Measurements from ENCODE around the gene AGAP1.
A peak's percentile ranks its signal among the peaks of the same experiment; 100 is the strongest.
"Not testable (repeated sequence)": the region's sequence is repeated elsewhere in the genome, so short reads cannot be mapped to it uniquely, and the experiment has no call there.

AGAP1 gene

DNA sequence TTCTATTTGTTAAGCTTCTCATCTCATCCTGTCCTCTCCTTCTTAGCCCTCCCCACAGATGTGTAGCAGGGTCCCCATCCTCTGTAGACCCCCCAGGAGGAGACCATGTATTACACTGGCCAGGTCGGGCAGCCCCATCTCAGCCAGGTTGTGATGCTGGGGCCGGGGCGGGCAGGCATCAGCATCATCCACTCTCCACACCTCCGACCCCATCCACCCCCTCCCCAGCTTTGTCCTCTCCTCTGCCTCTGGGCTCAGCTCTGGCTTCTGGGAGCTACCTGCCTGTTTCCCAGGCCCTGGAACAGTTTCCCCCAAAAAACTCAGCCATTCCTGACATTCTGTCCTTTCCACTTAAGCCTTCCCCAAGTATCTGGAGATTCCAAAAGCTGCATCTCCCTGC is 625.2 kb downstream of the AGAP1 start:
- no peak for DNase-seq

DNA sequence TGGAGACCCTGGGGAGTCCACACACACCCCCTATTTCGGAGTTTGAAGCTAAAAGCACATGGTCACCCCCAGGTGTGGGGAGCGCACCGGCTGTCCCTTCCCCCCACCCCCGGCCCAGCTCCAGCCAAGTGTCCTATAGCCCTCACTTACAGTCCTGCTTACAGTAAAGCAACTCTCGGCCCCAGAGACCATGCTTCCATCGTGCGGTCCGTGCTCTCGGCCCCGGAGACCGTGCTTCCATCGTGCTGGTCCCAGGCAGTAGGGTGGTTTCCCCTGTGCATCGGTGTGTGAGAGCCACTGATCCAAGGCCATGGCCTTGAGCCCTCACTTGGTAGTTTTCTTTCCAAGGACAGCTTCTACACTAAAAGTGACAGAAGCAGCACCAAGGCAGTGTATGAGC is 625.6 kb downstream of the AGAP1 start:
- DNase-seq, result no peak

DNA sequence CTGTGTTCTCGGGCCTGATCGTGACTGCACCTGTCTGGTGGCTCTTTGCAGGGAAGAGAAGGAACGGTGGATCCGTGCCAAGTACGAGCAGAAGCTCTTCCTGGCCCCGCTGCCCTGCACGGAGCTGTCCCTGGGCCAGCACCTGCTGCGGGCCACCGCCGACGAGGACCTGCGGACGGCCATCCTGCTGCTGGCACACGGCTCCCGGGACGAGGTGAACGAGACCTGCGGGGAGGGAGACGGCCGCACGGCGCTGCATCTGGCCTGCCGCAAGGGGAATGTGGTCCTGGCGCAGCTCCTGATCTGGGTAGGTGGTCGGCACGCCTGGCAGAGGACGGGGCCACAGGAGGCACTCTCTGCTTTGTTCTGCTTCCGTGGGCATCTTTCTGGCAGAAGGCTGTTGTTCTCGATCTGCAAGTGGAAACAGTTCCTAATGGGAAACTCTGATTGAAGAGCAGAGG is 626.3 kb downstream of the AGAP1 start:
- DNase-seq, result no peak

DNA sequence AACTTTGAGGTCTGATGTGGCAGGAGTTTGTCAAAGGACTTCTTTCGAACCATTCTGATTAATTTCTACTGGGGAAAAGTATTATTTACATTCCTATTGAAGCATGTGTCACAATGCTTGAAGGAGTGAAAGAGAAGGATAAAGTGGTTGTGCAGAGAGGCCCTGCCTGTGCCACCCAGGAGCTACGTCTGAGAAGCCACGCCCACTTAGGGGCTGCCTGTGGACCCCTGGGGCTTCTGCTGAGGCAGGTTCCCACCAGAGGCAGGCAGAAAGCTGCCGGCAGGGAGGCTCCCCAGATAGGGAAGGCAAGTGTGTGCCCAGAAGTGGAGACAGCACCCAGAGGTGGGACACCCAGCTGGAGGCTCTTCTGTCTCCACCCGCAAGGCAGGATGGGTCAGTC is 627.0 kb downstream of the AGAP1 start:
- no peak for DNase-seq

DNA sequence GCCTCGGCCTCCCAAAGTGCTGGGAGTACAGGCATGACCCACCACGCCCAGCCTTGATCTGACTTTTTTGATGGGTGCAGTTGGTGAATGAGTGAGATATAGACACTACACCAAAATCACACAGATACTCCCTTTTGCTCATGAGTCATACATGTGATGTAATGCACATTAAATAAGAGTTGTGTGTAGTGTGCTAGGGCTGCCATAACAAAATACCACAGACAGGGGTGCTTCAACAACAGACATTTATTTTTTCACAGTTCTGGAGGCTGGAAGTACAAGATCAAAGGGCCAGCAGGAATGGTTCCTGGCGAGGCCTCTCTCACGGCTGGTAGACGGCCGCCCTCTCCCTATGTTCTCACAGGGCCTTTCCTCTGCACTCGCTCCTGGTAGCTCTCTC is 627.7 kb downstream of the AGAP1 start:
- DNase-seq, result no peak

GRCh38 chr2:236122236-236122635 is 628.4 kb downstream of the AGAP1 start:
- no peak for DNase-seq

- DNase-seq, result no peak
Observed at GRCh38 chr2:236123716-236124115, 629.9 kb downstream of the AGAP1 start.

GRCh38 chr2:236124182-236124893 is 630.5 kb downstream of the AGAP1 start:
- DNase-seq, result no peak

- DNase-seq, result no peak
Observed at GRCh38 chr2:236125541-236125940, 631.7 kb downstream of the AGAP1 start.

DNA sequence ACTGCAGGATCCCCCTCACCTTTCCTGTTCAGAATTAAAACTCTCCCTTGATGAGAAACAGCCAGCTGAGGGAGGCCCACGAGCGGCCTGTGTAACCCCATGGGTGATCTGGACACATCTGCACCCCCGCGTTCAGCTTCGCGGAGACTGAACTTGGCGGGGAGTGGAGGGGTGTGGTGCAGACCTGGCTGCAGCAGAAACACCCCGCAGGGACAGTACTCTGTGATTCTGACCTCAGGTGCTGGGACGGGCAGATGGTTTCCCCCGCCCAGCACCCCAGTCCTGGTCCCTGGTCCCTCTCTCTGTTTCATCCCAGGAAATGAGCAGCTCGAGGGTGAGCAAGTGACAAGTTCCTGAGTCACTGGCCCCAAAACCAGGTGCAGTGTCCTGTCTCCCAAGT is 633.2 kb downstream of the AGAP1 start:
- no peak for DNase-seq

GRCh38 chr2:236128321-236128720 is 634.5 kb downstream of the AGAP1 start:
- DNase-seq, result no peak

DNA sequence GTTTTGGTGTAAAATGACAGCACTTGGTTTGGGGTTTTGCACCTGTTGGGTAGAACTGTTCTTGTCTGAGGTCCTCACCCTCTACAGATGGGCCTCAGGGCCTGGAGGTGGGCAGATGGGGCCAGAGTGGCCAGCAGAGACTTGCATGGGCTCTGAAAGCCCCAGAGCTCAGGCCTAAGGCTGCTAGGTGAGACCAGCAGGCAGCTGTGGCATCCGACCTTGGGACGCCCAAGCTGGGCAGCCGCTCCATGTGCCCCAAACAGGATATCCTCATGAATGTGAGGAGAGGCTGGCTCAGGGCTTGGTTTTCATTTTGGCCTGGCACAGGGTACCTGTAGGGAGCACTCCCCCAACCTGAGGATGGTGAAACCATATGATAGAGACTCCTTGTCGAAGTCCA is 636.1 kb downstream of the AGAP1 start:
- DNase-seq, result no peak

GRCh38 chr2:236130349-236130998 is 636.6 kb downstream of the AGAP1 start:
- DNase-seq, result no peak

DNA sequence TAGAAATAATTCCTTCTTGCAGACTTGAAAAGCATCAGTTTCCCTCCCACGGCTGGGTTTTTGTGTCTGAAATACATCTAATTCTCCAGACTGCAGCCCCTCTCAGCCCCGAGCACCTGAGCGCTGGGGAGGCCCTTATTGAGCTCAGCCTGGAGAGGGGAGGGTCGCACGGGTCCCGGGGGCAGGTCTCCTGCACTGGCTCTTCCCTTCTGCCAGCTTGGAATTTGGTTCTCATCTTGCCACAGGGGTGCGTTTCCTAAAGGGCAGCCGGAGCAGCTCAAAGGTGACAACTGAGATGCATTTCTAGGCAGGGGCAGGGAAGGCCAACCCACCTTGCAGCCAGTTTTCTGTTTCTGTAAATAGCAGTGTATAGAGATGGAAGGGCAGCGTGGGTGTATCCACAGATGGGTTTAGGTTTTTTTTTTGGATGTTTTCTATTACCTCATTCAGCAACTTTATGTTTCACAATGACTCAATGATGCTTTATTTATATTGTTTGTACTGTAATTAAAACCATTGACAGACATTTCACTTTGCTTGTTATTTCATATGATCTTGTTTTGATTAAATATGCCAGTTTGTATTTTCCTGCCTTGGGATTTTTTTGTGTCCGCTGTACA is 637.3 kb downstream of the AGAP1 start:
- peak in 1 of 2 donors; percentile 3 for DNase-seq

GRCh38 chr2:236133410-236134012 is 639.7 kb downstream of the AGAP1 start:
- no peak for DNase-seq

DNA sequence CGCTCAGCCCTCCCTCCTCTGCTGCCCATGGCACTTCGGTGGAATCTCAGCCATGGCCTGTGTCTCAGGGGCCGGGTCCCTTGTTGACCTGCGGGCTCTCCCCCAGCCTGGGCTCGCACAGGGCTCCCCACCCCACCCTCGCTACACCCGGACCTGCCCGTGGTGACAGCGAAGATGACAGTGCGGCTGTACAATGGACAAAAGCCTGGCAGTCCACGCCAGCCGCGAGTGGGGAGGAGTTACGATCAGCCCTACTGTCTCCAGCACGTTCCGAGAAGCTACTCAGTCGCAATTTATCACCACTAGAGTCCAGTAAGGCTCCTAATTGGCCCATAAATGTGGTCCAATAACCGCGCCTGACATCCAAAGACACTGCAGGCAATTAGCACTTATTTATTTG is 642.7 kb downstream of the AGAP1 start:
- peak in 1 of 2 donors; percentile 42 for DNase-seq

DNA sequence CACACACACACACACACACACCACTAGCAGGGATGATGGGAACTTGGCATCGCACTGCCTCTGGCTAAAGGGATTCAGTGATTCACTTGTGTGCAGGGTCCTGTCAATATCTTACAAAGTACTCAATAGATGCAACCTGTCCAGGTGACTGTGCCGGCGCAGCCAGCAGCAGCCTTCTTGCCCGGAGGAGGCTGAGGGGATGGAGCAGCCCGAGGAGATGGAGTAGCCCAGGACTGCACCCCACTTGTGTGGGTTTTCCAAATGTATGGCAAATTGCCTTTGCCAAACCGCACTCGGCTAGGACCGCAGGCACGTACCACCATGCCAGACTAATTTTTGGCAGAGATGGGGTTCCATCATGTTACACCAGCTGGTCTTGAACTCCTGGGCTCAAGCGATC is 643.2 kb downstream of the AGAP1 start:
- no peak for DNase-seq

DNA sequence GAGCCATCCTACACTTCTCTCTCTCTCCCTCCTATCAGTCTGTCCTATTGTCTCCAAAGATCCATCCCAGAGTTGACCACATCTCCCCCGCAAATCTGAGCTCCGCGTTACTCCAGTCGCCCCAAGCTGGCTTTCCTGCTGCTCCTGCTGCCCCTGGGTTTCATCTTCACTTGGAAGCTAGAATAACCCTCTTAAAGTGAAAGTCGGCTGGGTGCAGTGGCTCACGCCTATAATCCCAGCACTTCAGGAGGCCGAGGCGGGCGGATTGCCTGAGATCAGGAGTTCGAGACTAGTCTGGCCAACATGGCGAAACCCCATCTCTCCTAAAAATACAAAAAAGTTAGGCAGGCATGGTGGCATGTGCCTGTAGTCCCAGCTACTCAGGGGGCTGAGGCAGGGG is 647.8 kb downstream of the AGAP1 start:
- not testable (repeated sequence) for DNase-seq

DNA sequence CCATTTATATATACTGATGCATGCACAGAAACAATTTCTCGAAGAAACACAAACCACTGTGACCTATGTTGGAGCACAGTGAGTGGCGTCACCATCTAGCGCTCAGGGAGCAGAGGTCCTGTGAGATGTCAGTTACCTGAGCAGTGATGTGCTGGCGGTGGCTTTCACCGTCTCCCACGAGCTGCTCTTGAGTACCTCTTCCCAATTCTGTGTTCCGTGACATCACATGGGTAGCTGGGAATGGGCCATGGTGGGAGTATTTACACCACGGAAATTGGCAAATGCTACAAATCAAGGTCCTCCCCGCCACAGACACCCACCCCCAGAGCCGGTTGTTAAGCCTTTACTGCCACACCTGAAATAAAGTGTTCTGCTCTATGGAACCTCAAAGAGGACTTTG is 650.0 kb downstream of the AGAP1 start:
- DNase-seq, result no peak

DNA sequence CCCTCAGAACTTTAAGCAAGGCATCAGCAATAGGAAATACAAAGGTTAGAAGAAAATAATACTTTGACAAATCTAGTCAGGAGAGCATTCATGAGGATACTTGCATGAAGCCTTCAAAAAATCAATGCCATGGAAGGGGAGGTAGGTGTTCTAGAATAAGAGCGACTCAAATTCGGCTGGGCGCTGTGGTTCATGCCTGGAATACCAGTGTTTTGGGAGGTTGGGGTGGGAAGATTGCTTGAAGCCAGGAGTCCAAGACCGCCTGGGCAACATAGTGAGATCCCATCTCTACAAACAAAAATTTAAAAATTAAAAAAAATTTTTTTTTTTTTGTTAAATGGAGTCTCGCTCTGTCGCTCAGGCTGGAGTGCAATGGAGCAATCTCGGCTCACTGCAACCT is 652.6 kb downstream of the AGAP1 start:
- DNase-seq, result no peak

GRCh38 chr2:236155406-236155805 is 661.6 kb downstream of the AGAP1 start:
- no peak for DNase-seq

GRCh38 chr2:236156095-236156859 is 662.4 kb downstream of the AGAP1 start:
- DNase-seq, result no peak

DNA sequence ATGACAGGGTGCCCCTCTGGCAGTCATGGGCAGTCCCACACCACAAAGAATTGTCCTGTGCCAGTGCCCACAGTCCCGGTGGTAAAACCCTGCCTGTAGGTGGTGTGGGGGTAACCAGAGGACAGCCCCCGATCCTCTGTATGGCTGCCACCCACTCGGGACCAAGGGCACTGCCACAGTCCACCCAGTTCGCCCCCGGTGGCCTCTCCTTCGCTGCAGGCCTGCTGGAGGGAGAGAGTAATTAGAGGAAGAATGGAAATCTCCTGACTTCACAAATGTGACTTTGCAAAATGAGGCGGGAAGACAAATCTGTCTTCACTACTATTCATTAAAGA is 663.0 kb downstream of the AGAP1 start:
- no peak for DNase-seq
